CD8-positive, alpha-beta memory T cell (primary cell): ENCODE data around the gene ACSF2. TPM values are rescaled to one million over a fixed set of nuclear protein-coding genes. Genes with fewer than 3 reads are reported as not detected.

ENCODE experiments used
- CTCF ChIA-PET: fragments of 350-600 bp; sonication (Branson Sonifier 250); formaldehyde crosslinking; loops from one replicate; lab custom pipeline; 2021; ENCODE audit warnings: antibody characterized with exemption; lab: Charles Lee
- POLR2A ChIA-PET: fragments of 350-600 bp; sonication (Branson Sonifier 250); formaldehyde crosslinking; loops from one replicate; lab custom pipeline; 2021; ENCODE audit warnings: antibody characterized with exemption; lab: Charles Lee
- DNase-seq, 5 donors: peaks; one replicate each; pipeline versions ENCODE4 v3.0.0 to v3.0.0-alpha.2; 2020 to 2022; ENCODE audit warnings: mixed read lengths in 1 of 5
- H3K27ac ChIP-seq: one replicate; pipeline ENCODE4 v1.7.0; 2013; ENCODE audit warnings: low read depth, mild to moderate bottlenecking, low read length, moderate library complexity
- H3K27me3 ChIP-seq: 2 replicates; pipeline ENCODE4 v1.7.0; 2013; ENCODE audit warnings: low read length, mild to moderate bottlenecking; ENCODE audit not compliant: insufficient read depth, poor library complexity, severe bottlenecking
- H3K36me3 ChIP-seq: 2 replicates; pipeline ENCODE4 v1.7.0; 2013; ENCODE audit warnings: mild to moderate bottlenecking, low read length, moderate library complexity; ENCODE audit not compliant: insufficient read depth
- H3K4me1 ChIP-seq: 2 replicates; pipeline ENCODE4 v1.7.0; 2013; ENCODE audit warnings: mild to moderate bottlenecking, low read length, moderate library complexity; ENCODE audit not compliant: insufficient read depth
- H3K4me3 ChIP-seq: 2 replicates; pipeline ENCODE4 v1.7.0; 2013; ENCODE audit warnings: mild to moderate bottlenecking, low read length
- H3K9me3 ChIP-seq: 2 replicates; pipeline ENCODE4 v1.7.0; 2013; ENCODE audit warnings: mild to moderate bottlenecking, low read length
- H3K27ac Mint-ChIP-seq, 8 donors: one replicate each; pipeline ENCODE4 v1.8.0; 2020 to 2021; ENCODE audit warnings: mixed read lengths in 8 of 8, mild to moderate bottlenecking in 6 of 8, inconsistent platforms in 3 of 8, moderate library complexity in 3 of 8
- H3K27me3 Mint-ChIP-seq, 2 donors: one replicate each; pipeline ENCODE4 v1.8.0; 2020 to 2021; ENCODE audit warnings: mixed read lengths in 2 of 2, mild to moderate bottlenecking in 1 of 2, moderate library complexity in 1 of 2
- H3K36me3 Mint-ChIP-seq, 3 donors: one replicate each; pipeline ENCODE4 v1.8.0; 2020 to 2021; ENCODE audit warnings: mixed read lengths in 3 of 3, inconsistent platforms in 1 of 3, mild to moderate bottlenecking in 1 of 3
- H3K4me1 Mint-ChIP-seq, 3 donors: one replicate each; pipeline ENCODE4 v1.8.0; 2020 to 2021; ENCODE audit warnings: mixed read lengths in 3 of 3, inconsistent platforms in 1 of 3, mild to moderate bottlenecking in 1 of 3
- H3K4me3 Mint-ChIP-seq, 7 donors: one replicate each; pipeline ENCODE4 v1.8.0; 2020 to 2021; ENCODE audit warnings: mixed read lengths in 7 of 7, mild to moderate bottlenecking in 6 of 7, moderate library complexity in 4 of 7, inconsistent platforms in 2 of 7
- H3K9me3 Mint-ChIP-seq, 5 donors: one replicate each; pipeline ENCODE4 v1.8.0; 2020 to 2022; ENCODE audit warnings: mixed read lengths in 5 of 5, mild to moderate bottlenecking in 3 of 5, moderate library complexity in 2 of 5, inconsistent platforms in 1 of 5
- polyA plus RNA-seq: library from polyadenylated mRNA; unstranded; fragments of 300-500 nt; fragmentation: Illumina TruSeq; gene quantifications from one replicate; pipeline ENCODE4 v1.2.3, GENCODE V29; 2021
- total RNA-seq, 2 experiments: library from RNA; stranded (reverse); gene quantifications; one replicate each; pipeline ENCODE4 v1.2.3, GENCODE V29; 2021

Gene ACSF2
- total and polyA plus RNA-seq, 3 experiments from 2014 or later: 3.1 to 14.8 (median 12.4) TPM

DNA sequence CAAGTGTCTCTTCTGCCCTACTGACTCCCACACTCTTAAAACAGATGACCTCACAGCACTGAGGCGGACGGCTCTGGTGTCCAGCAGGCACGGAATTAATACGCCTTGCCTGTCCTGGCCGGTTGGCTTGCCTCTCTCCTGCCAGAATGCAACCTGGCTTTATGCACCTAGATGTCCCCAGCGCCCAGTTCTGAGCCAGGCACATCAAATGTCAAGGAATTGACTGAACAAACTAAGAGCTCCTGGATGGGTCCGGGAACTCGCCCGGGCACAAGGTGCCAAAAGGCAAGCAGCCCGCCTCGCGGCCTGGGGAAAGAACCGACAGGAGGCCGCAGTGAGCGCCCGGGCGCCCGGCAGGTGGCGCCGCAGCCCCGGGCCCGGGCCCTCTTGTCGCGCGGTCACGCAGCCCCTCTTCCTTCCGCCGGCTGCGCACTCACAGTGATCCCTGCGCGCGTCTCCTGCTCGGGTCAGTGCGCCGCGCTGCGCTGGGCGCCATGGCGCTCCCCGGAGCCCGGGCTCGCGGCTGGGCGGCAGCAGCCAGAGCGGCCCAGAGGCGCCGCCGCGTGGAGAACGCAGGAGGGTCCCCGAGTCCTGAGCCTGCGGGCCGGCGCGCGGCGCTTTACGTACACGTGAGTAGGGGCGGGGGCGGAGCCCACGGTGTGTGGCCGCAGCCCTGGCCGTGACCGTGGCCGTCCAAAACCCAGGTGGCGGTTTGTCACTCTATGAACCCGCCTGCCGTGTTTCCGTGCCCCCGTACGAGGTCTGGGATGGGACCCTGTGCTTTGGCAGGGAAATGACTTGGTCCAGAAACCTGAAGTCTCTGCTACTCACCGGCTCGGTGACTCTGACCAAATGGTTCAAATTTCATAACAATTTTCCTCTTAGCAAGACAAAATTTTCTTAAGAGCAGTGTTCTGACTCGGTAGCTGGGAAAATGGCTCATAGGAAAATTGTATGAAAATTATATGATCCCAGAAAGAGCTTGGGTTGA is 52.7 kb downstream of the ACSF2 start, which contains the start of gene RSAD1:
Gene RSAD1 (plus strand): TSS at position 470 of the 991 bp plus-strand sequence. CDS start 25 bp downstream, at position 495.
- peak; percentile 77 to 89 (median 81) for DNase-seq
- Mint-ChIP-seq H3K9me3 (no peaks in the 10 kb centered on the region), H3K27me3 (no peaks in the 10 kb centered on the region), H3K36me3 (peaks cover 2 to 24% (median 3%) of the 10 kb centered on the region in 3 donors), H3K4me1 (peaks cover 17 to 35% (median 32%) of the 10 kb centered on the region in 3 donors), H3K4me3 (peak within 1 kb of the TSS; percentile 86 to 96 (median 91)), H3K27ac (peak within 1 kb of the TSS; percentile 81 to 99 (median 92))
- H3K4me3 ChIP-seq: peak within 1 kb of the TSS; percentile 97
- peaks cover 16% of the 10 kb centered on the region for H3K4me1 ChIP-seq
- peak within 1 kb of the TSS; percentile 85 for H3K27ac ChIP-seq
- no peaks in the 10 kb centered on the region for H3K27me3 ChIP-seq
- peaks cover 5% of the 10 kb centered on the region for H3K36me3 ChIP-seq
- H3K9me3 ChIP-seq: no peaks in the 10 kb centered on the region
- CTCF ChIA-PET: interaction anchor here (0.7 to 2.1 kb wide), 23 partner anchors 9 to 277 kb away, joined by 3 to 14 read pairs (median 4); partner anchors contain the start of genes ACSF2, COL1A1 and LRRC59
- POLR2A ChIA-PET: interaction anchor here (0.6 to 1.5 kb wide), 3 partner anchors 11 to 81 kb away, joined by 3 to 5 read pairs (median 4); partner anchors contain the start of gene LRRC59

- peaks cover 2 to 33% (median 3%) of the 10 kb centered on the region in 3 donors for H3K36me3 Mint-ChIP-seq
- H3K4me1 Mint-ChIP-seq: peaks cover 17 to 35% (median 32%) of the 10 kb centered on the region in 3 donors
- Histone ChIP-seq H3K9me3 (no peaks in the 10 kb centered on the region), H3K4me3 (peak overlapping the region; percentile 97), H3K36me3 (peaks cover 5% of the 10 kb centered on the region), H3K27ac (no peak overlapping the region), H3K27me3 (no peaks in the 10 kb centered on the region), H3K4me1 (peaks cover 16% of the 10 kb centered on the region)
- DNase-seq: peak; percentile 34 to 77 (median 49)
- ChIA-PET POLR2A (interaction anchor here (0.9 to 1.5 kb wide), 2 partner anchors 12 to 82 kb away, joined by 4 to 5 read pairs; partner anchors contain the start of gene LRRC59), CTCF (interaction anchor here (0.7 to 2.1 kb wide), 22 partner anchors 8 to 278 kb away, joined by 3 to 14 read pairs (median 4); partner anchors contain the start of genes ACSF2, COL1A1 and LRRC59)
- no peaks in the 10 kb centered on the region for H3K27me3 Mint-ChIP-seq
- peak overlapping the region; percentile 78 to 96 (median 82) for H3K27ac Mint-ChIP-seq
- H3K9me3 Mint-ChIP-seq: no peaks in the 10 kb centered on the region
- H3K4me3 Mint-ChIP-seq: peak overlapping the region; percentile 86 to 96 (median 91)
These were observed 53.6 kb downstream of the ACSF2 start for GRCh38 chr17:50479522-50480141.

DNA sequence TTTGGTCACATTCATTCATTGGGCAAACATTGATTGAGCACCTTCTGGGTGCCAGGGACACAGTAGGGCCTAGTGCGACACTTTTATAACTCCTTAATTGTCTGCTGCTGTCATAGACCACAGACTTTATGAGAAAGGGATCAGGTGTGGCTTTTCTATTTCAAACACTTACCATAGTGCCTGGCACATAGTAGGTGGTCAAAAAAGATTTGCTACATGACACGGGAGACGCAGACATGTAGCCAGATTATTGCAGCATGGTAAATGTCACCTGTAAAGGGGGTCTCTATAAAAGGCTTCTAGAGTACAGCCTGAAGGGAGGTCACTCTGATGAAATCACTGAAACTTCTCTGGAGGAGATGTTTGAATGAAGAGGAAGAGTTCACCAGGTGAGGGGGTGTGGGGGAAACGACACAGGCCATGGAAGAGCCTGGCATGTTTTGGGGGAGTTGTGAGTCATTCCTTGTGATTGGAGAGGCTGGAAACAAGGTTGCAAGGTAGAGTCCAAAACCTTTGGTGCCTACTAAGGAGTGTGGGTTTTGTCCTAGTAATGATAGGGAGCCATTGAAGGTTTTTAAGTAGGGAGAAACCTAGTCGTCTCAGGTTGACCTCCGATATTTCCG is 54.2 kb downstream of the ACSF2 start:
- DNase-seq: no peak
- Histone ChIP-seq H3K36me3 (peaks cover 5% of the 10 kb centered on the region), H3K4me1 (peaks cover 16% of the 10 kb centered on the region), H3K9me3 (no peaks in the 10 kb centered on the region), H3K4me3 (no peak overlapping the region), H3K27ac (no peak overlapping the region), H3K27me3 (no peaks in the 10 kb centered on the region)
- Mint-ChIP-seq H3K27ac (peak overlapping the region in 5 of 8 donors; percentile 29 to 91 (median 81)), H3K36me3 (peaks cover 2 to 39% (median 3%) of the 10 kb centered on the region in 3 donors), H3K27me3 (no peaks in the 10 kb centered on the region), H3K4me1 (peaks cover 17 to 35% (median 32%) of the 10 kb centered on the region in 3 donors), H3K9me3 (no peaks in the 10 kb centered on the region), H3K4me3 (peak overlapping the region in 6 of 7 donors; percentile 70 to 91 (median 90))
- ChIA-PET POLR2A (no interaction called here), CTCF (interaction anchor here (0.8 to 2.1 kb wide), 12 partner anchors 7 to 118 kb away, joined by 3 to 14 read pairs (median 4); partner anchors contain the start of gene ACSF2)

GRCh38 chr17:50480854-50481490 is 55.0 kb downstream of the ACSF2 start:
- no peaks in the 10 kb centered on the region for H3K27me3 ChIP-seq
- no peak overlapping the region for H3K4me3 ChIP-seq
- ChIA-PET CTCF (no interaction called here), POLR2A (no interaction called here)
- H3K27ac Mint-ChIP-seq: peak overlapping the region in 2 of 8 donors; percentile 36 to 81
- peaks cover 17 to 35% (median 32%) of the 10 kb centered on the region in 3 donors for H3K4me1 Mint-ChIP-seq
- H3K9me3 Mint-ChIP-seq: no peaks in the 10 kb centered on the region
- no peak overlapping the region for H3K27ac ChIP-seq
- H3K36me3 Mint-ChIP-seq: peaks cover 2 to 46% (median 3%) of the 10 kb centered on the region in 3 donors
- peak overlapping the region in 3 of 7 donors; percentile 19 to 70 (median 28) for H3K4me3 Mint-ChIP-seq
- H3K9me3 ChIP-seq: no peaks in the 10 kb centered on the region
- peaks cover 16% of the 10 kb centered on the region for H3K4me1 ChIP-seq
- H3K27me3 Mint-ChIP-seq: no peaks in the 10 kb centered on the region
- no peak for DNase-seq
- peaks cover 12% of the 10 kb centered on the region for H3K36me3 ChIP-seq

DNA sequence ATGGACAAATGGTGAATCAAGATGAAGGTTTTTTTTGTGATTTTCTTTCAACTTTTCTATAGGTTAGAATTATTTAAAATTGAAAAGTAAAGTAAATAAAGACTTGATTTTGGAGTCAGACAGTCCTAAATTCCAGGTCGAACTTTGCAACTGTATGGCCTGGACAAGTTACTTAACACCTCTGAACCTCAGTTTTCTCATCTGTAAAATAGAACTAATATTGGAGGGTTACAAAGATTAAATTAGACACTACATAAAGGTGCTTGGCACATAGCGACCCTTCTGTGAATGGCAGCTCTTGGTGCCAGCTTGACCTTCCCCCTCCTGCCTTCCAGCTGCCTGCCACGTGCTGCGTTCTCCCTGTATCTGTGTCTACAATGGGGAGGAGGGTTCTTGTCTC is 55.6 kb downstream of the ACSF2 start:
- H3K27me3 Mint-ChIP-seq: no peaks in the 10 kb centered on the region
- CTCF ChIA-PET: interaction anchor here (0.6 to 1.1 kb wide), 3 partner anchors 9 to 389 kb away, joined by 3 read pairs; no protein-coding TSS in a partner anchor

GRCh38 chr17:50482110-50482509 is 56.1 kb downstream of the ACSF2 start:
- Mint-ChIP-seq H3K9me3 (no peaks in the 10 kb centered on the region), H3K27me3 (no peaks in the 10 kb centered on the region), H3K27ac (peak overlapping the region in 2 of 8 donors; percentile 17 to 66), H3K4me3 (peak overlapping the region in 1 of 7 donors; percentile 50), H3K36me3 (peaks cover 2 to 50% (median 3%) of the 10 kb centered on the region in 3 donors), H3K4me1 (peaks cover 17 to 35% (median 32%) of the 10 kb centered on the region in 3 donors)
- DNase-seq: no peak
- peaks cover 16% of the 10 kb centered on the region for H3K4me1 ChIP-seq
- no peak overlapping the region for H3K4me3 ChIP-seq
- H3K27me3 ChIP-seq: no peaks in the 10 kb centered on the region
- H3K36me3 ChIP-seq: peaks cover 13% of the 10 kb centered on the region
- H3K9me3 ChIP-seq: no peaks in the 10 kb centered on the region
- ChIA-PET POLR2A (no interaction called here), CTCF (interaction anchor here (0.6 to 1.1 kb wide), 3 partner anchors 9 to 389 kb away, joined by 3 read pairs; no protein-coding TSS in a partner anchor)
- no peak overlapping the region for H3K27ac ChIP-seq

More for the DNA sequence above, 55.6 kb downstream of the ACSF2 start:
- Histone ChIP-seq H3K4me1 (peaks cover 16% of the 10 kb centered on the region), H3K4me3 (no peak overlapping the region), H3K36me3 (peaks cover 13% of the 10 kb centered on the region), H3K27ac (no peak overlapping the region), H3K9me3 (no peaks in the 10 kb centered on the region), H3K27me3 (no peaks in the 10 kb centered on the region)
- H3K9me3 Mint-ChIP-seq: no peaks in the 10 kb centered on the region
- peak overlapping the region in 1 of 8 donors; percentile 17 for H3K27ac Mint-ChIP-seq
- no peak for DNase-seq
- POLR2A ChIA-PET: no interaction called here
- peaks cover 2 to 49% (median 3%) of the 10 kb centered on the region in 3 donors for H3K36me3 Mint-ChIP-seq
- H3K4me3 Mint-ChIP-seq: no peak overlapping the region
- peaks cover 17 to 35% (median 32%) of the 10 kb centered on the region in 3 donors for H3K4me1 Mint-ChIP-seq
